ENCODE data around the gene NOG. TPM values are rescaled to one million over a fixed set of nuclear protein-coding genes. Genes with fewer than 3 reads are reported as not detected.

Gene NOG
- polyA plus RNA-seq, 2 of the 4 experiments (the other 2 are of a cell fraction): 0.25 to 0.67 TPM

DNA sequence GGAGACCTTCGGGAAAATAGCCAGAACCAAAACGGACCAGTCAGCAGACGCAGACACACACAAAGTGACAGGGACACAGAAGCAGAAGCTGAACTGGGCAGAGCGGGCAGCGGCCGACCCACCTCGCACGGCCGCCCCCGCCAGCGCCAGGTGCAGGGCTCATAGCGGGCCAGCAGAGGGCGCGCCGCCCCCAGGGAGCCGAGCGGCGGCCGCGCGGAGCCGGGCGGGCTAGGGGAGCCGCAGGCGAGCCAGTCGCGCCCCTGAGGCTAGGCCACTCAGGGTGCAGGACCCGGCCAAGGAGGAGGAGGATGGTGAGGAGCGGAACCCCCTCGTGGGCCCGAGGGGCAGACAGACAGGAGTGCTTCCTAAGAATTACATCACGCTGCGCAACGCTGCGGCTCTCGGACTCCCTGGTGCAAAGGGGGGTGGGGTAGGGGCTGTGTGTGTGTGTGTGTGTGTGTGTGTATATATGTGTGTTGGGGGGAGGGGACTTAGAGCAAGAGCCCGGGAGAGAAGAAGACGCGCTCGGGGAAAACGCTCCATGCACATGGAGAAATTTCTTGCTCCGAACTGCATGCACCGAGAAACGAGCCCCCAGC lies 913 bp upstream of the NOG start (continued):
- TF ChIP-seq, protein P1, sequence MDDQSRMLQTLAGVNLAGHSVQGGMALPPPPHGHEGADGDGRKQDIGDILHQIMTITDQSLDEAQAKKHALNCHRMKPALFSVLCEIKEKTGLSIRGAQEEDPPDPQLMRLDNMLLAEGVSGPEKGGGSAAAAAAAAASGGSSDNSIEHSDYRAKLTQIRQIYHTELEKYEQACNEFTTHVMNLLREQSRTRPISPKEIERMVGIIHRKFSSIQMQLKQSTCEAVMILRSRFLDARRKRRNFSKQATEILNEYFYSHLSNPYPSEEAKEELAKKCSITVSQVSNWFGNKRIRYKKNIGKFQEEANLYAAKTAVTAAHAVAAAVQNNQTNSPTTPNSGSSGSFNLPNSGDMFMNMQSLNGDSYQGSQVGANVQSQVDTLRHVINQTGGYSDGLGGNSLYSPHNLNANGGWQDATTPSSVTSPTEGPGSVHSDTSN (IDR thresholded peaks at IDR 0.05): no peak
- TF ChIP-seq KDM1A (IDR thresholded peaks at IDR 0.05; ENCODE audit: low read depth) (no peak), HEYL (CRISPR knock-in tag; IDR thresholded peaks at IDR 0.05) (no peak), MAZ (IDR thresholded peaks at IDR 0.05; ENCODE audit: borderline replicate concordance, low read depth, low read length) (0 out of 2 replicates have a peak, but pooled peaks have one; percentile 59), HOXA7 (CRISPR knock-in tag; IDR thresholded peaks at IDR 0.05) (no peak), NPAS2 (CRISPR knock-in tag; IDR thresholded peaks at IDR 0.05; ENCODE audit: borderline replicate concordance) (no peak), RFX5 (IDR thresholded peaks at IDR 0.05) (0 out of 2 replicates have a peak, but pooled peaks have one; percentile 31), TFCP2L1 (CRISPR knock-in tag; IDR thresholded peaks at IDR 0.05) (no peak), SMC3 (IDR thresholded peaks at IDR 0.05) (peak; percentile 99), CBX2 (IDR thresholded peaks at IDR 0.05; ENCODE audit: borderline replicate concordance, low read depth) (no peak)
- TF ChIP-seq, protein P2, sequence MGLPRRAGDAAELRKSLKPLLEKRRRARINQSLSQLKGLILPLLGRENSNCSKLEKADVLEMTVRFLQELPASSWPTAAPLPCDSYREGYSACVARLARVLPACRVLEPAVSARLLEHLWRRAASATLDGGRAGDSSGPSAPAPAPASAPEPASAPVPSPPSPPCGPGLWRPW (IDR thresholded peaks at IDR 0.05): no peak

DNA sequence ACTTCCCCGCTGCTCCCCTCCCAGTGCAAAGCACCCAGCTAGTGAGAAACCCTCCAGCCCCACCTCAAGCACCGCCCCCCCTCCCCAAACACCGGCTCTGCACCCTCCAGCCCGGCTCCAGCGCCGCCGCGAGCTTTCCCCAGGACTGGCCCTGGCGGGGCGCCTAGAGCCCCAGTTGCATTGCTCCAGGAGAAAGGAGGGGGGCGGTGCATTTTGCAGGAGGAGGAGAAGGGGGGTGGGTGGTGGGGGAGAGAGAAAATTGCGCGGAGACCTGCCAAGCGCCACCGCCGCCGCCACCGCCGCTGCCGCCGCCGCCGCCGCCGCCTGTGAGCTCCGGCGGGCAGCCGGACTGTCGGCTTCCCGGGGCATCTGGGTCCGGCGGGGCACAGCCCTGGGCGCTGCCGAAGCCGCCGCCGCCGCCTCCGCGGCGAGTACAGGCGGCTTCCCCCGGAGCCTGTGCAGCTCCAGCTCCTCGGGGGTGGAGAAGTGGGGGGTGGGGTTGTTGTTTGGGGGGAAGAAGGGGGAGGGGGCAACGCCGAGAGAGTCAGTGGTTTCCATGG lies 333 bp upstream of the NOG start:
- Histone ChIP-seq H3K4me2 (peak overlapping the region; percentile 88), H3K4me3 (peak overlapping the region; percentile 51), H3K9me3 (no peaks in the 10 kb centered on the region), H3K27ac (peak overlapping the region; percentile 75 to 87), H3K4me1 (peaks cover 32% of the 10 kb centered on the region)
- TF ChIP-seq TP53 (CRISPR knock-in tag; IDR thresholded peaks at IDR 0.05) (no peak), TFCP2L1 (CRISPR knock-in tag; IDR thresholded peaks at IDR 0.05) (no peak), SMC3 (IDR thresholded peaks at IDR 0.05) (0 out of 3 replicates have a peak, but pooled peaks have one; percentile 3), KDM5A (IDR thresholded peaks at IDR 0.05) (no peak), EHF (CRISPR knock-in tag; IDR thresholded peaks at IDR 0.05) (no peak)
- TF ChIP-seq, protein P3, sequence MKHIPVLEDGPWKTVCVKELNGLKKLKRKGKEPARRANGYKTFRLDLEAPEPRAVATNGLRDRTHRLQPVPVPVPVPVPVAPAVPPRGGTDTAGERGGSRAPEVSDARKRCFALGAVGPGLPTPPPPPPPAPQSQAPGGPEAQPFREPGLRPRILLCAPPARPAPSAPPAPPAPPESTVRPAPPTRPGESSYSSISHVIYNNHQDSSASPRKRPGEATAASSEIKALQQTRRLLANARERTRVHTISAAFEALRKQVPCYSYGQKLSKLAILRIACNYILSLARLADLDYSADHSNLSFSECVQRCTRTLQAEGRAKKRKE (CRISPR knock-in tag; IDR thresholded peaks at IDR 0.05; ENCODE audit: low read depth): no peak
- peak; percentile 64 to 71 for ATAC-seq
- peak; percentile 72 to 78 for DNase-seq (ENCODE audit: low read depth in 1 of 2, low spot score in 1 of 2)
- CTCF ChIA-PET: interaction anchor here (0.5 to 16.1 kb wide), 47 partner anchors 10 to 1264 kb away, joined by 3 to 400 read pairs (median 6); no protein-coding TSS in a partner anchor
- no peak for FAIRE-seq
- POLR2A ChIA-PET: interaction anchor here (0.6 to 1.8 kb wide), 10 partner anchors 70 to 321 kb away, joined by 3 to 19 read pairs (median 4); partner anchors contain the start of gene TRIM25
- WGBS (ENCODE audit: missing lambda C conversion rate): 2% methylated on average over 18 of the region's 46 CpGs

DNA sequence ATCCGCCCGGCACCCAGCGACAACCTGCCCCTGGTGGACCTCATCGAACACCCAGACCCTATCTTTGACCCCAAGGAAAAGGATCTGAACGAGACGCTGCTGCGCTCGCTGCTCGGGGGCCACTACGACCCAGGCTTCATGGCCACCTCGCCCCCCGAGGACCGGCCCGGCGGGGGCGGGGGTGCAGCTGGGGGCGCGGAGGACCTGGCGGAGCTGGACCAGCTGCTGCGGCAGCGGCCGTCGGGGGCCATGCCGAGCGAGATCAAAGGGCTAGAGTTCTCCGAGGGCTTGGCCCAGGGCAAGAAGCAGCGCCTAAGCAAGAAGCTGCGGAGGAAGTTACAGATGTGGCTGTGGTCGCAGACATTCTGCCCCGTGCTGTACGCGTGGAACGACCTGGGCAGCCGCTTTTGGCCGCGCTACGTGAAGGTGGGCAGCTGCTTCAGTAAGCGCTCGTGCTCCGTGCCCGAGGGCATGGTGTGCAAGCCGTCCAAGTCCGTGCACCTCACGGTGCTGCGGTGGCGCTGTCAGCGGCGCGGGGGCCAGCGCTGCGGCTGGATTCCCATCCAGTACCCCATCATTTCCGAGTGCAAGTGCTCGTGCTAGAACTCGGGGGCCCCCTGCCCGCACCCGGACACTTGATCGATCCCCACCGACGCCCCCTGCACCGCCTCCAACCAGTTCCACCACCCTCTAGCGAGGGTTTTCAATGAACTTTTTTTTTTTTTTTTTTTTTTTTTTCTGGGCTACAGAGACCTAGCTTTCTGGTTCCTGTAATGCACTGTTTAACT lies 1.0 kb downstream of the NOG start:
- ATAC-seq: peak; percentile 36 to 46
- H3K27ac ChIP-seq: peak overlapping the region; percentile 75 to 87
- 2% methylated on average over 43 of the region's 61 CpGs for WGBS (ENCODE audit: missing lambda C conversion rate)
- FAIRE-seq: no peak
- peak overlapping the region; percentile 88 for H3K4me2 ChIP-seq
- peak overlapping the region; percentile 51 for H3K4me3 ChIP-seq
- ChIA-PET POLR2A (interaction anchor here (0.6 to 1.8 kb wide), 4 partner anchors 121 to 486 kb away, joined by 5 to 9 read pairs (median 6); no protein-coding TSS in a partner anchor), CTCF (interaction anchor here (0.6 to 16.1 kb wide), 16 partner anchors 8 to 225 kb away, joined by 3 to 400 read pairs (median 4); no protein-coding TSS in a partner anchor)
- peaks cover 32% of the 10 kb centered on the region for H3K4me1 ChIP-seq
- H3K9me3 ChIP-seq: no peaks in the 10 kb centered on the region
- peak; percentile 52 to 62 for DNase-seq (ENCODE audit: low read depth in 1 of 2, low spot score in 1 of 2)
- TF ChIP-seq RNF2 (IDR thresholded peaks at IDR 0.05; ENCODE audit: borderline replicate concordance, low read depth) (peak; percentile 40), JUN (IDR thresholded peaks at IDR 0.05) (0 out of 5 replicates have a peak, but pooled peaks of 1 of the 2 experiments have one; percentile 3), MYC (IDR thresholded peaks at IDR 0.05; ENCODE audit: borderline replicate concordance, low read length) (0 out of 2 replicates have a peak, but pooled peaks have one; percentile 16), PHF8 (IDR thresholded peaks at IDR 0.05; ENCODE audit: borderline replicate concordance, low read depth) (no peak)
- TF ChIP-seq, protein P4, sequence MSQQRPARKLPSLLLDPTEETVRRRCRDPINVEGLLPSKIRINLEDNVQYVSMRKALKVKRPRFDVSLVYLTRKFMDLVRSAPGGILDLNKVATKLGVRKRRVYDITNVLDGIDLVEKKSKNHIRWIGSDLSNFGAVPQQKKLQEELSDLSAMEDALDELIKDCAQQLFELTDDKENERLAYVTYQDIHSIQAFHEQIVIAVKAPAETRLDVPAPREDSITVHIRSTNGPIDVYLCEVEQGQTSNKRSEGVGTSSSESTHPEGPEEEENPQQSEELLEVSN (IDR thresholded peaks at IDR 0.05; ENCODE audit: borderline replicate concordance, low read depth): 0 out of 2 replicates have a peak, but pooled peaks have one; percentile 19

Measured in A549 (cell line).